ENCODE measurements around the gene CRBN.
A peak's percentile ranks its signal among the peaks of the same experiment; 100 is the strongest.

The CRBN gene

DNA sequence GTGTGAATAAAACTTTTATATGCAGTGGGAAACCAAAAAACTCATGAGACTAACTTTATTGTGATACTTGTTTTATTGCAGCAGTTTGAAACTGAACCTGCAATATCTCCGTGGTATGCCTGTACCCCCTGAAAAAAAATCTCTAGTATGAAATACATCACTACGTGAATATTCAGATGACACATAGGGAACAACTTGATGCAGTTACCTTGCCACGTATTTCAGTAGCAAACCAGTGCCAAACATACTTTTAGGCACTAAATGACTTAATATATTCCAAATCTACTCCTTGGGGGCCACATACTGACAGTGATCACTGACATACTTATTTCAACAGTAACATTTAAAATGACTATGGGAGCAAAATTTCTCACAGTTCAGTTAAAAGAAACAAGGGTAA lies 13.8 kb downstream of the CRBN start:
- DNase-seq, result no peak

- DNase-seq, result no peak
Observed at GRCh38 chr3:3165241-3165640, 14.2 kb downstream of the CRBN start.

GRCh38 chr3:3160826-3161225 lies 18.7 kb downstream of the CRBN start:
- DNase-seq, result no peak

DNA sequence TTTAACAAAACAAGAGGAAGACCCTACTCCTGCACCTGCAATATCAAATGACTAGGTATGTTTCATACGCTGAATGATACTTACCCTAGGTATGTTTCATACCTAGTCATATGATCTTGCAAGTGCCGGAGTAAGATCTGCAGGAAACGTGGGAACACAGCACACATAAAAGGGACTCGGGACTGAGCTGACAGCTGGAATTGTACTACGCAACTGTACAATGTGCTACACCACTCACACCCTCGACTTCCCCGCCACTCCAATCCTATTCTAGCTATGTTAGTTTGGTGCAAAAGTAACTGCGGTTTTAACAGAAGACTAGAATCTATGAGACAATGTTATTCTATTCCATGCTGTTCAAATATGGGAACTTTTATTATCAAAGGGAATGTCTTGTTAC lies 22.0 kb downstream of the CRBN start:
- DNase-seq, result no peak

DNA sequence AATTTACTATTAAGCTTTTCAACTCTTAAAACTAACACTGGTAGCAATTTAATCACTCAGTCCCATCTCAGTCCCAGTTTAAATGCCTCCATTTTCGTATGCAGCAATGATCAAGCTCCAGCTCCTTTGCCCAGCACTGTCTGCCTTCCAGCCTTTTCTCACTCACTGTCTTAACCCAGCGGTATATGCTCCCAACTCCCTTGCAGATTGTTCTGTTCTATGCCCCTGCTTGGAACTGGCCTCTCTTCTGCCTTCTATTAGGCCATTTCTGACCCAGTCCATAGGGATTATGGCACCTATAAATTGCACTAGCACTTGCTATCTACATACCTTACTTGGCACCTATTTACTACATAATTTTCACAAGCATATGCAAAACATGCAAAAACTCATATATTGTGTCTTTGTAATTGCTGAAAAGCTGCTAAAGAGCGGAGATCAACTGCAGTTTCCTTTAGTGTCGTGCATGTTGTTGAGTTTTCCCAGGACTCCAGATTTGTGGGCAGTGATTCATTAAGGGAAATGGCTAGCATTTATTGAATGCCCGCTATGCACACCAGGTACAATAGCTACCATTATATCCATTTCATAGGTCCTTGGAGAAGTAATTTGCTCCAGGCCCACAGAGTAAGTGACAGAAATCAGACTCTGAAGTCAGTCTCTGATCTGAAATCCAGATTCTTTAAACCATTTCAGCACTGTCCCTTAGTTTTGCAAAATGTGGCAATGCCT lies 24.4 kb downstream of the CRBN start:
- no peak for DNase-seq

- no peak for DNase-seq
Observed at GRCh38 chr3:3151513-3151912, 28.0 kb downstream of the CRBN start.

- no peak for DNase-seq
Observed at GRCh38 chr3:3149560-3149959, 29.9 kb downstream of the CRBN start.

DNA sequence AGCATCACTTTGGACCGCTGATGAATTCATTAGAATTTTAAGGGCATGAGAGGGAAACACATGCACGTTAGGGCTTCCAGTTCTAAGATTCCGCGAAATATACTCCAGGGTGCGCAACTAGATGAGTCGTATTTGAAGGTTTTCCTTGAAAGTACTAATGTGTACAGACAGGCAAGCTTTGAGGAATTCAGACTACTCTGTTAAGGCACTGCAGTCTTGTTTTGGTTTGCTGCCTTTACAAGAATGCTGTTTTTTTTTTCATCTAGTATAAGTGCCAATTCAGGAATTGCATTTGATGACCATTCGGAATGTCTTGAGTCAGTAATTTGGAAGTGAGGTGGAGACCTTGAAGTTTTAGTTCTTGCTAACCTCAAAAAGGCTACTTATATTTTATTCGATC lies 33.7 kb downstream of the CRBN start:
- no peak for DNase-seq

DNA sequence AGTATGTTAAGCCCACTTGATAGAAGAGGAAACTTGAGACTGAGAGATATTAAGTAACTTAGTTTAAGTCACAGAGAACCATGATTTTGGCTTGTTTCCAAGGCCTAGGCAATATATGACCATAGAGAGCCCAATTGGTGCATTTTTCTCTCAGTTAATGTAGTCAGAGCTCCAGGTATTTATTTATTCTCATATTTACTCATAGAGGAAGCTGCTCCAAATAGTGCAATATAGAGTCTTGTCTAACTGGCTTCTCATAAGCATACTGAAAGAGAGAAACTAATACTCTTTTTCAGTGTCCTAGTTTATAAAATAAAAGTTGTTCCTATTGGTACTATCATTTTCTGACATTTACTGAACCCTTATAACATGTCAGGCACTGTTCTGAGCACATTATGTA lies 37.6 kb downstream of the CRBN start:
- DNase-seq, result no peak

DNA sequence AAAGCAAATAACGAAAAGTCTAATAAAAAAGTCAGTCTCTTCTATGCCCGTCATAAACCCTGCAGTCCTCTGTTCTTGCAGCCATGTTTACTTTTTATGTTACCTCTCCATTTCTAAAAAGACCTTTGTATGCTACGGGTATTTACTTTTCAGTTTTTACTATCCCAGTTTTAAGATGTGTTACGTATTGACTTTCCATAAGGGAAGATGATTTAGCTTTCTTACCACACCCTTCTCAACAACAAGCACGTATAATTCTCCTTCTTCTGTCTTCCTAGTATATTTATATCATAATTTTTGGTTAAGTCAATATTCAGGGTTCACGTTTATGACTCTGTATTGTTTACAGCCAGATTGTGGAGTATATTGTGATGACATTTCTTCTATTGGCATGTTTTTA lies 42.0 kb downstream of the CRBN start:
- DNase-seq, result no peak

GRCh38 chr3:3134750-3135448 lies 44.6 kb downstream of the CRBN start:
- DNase-seq, result no peak

DNA sequence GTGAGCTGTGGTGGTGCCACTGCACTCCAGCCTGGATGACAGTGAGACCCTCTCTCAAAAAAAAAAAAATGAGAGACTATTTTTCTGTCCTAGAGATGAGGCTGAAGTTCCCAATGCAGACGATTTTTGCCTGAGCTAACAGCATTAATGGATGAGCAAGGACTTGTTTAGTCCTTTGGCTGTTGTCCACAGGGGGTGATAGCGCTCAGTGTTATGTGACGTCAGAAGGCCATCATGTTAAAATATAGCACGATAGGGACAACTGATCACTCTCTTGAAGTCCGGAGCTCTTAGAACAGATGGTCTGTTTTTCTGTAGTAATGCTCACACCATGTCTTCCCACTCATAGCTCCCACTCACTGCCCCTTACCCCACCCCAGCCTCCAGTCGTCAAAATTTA lies 46.0 kb downstream of the CRBN start:
- no peak for DNase-seq

DNA sequence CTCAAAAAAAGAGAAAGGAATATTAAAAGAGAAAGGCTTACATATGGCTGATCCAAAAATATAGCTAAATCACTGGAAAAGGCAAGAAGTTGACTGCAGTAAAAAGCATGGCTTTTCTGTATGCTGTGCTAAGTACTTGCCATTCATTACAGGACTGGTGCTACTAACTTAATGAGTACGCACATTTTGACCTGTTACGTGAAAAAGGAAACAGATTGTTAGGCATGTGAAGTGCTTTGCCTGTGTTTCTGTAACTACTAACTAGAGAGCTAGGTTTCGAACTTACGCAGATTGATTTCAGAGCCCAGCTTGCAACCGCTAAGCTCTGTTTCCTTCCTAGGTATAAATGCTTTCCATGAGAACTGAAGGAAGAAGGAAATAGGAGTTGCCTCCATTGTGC lies 49.9 kb downstream of the CRBN start:
- no peak for DNase-seq

DNA sequence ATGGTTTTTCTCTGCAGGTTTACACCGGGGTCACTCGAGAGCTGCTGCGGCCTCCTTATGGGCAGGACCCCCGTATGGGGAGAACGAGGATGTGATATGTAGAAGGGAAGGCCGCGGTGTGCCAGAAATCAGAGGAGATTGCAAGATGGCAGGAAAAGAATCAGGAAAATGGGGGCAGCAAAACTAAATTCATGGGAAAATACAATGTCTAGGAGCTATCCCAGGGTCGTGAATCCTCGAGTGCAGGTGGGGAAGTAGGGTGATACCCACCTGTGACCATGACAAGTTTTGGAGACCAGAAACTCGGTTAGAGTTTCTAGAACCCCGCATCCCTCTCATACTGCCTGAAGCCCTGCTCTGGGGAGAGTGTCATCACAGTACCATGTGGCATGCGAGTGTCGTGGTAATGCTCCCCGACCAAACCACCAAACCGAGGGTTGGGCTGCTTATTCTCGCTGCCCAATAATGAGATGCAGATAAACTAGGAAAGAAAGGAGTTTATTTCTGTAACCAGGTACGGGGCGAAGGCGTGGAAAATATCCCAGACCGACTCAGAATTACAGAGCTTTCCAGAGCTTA lies 52.0 kb downstream of the CRBN start:
- no peak for DNase-seq

DNA sequence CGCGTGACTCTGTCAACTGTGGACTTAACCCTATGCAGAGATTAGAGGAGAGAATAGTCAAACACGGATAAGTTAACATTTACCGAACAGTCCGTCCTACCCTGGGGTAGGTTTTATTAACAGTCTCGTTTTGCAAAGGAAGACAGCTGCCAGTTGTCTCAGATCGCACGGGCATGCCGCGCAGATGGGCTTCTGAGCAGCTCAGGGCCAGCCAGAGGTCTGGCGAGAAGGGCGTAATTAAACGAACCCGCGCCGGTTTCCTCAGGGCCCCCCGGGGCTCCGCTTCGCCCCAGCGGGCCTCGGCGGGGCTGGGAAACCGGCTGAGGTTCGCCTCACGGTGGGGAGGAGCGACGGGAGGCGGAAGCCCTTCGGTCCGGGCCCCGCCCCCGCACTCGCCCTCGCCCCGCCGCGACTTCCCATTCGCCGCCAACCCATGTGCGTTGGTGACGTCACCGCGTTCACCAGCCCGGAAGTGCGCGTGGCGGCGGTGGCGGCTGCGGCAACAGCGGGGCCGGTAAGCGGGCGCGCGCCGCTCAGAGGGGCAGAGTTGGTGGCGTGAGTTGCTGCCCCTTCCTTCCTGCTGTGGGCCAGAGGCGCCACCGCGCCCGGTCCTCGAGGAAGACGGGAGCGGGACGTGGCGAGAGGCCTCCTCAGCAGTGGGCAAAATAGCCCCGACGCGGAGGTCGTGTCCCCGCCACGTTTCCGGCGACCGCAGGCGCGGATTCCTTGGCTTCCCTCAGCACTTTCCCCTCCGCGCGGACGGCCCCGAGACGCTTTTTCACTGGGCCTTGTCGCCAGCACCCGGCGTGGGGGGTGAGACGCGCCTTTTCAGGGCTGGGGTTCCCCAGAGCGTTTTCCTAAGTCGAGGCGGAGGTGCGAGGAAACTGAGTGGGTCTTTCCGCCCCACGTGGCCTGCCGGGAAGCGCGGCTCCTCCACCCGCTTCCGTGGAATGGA lies 52.7 kb downstream of the CRBN start, which contains the start of gene TRNT1:
TSS of gene TRNT1 (plus strand) at position 464 of the 955 bp plus-strand sequence. CDS start 2,101 bp downstream, outside the sequence.
- peak; percentile 79 for DNase-seq

- no peak for DNase-seq
Observed at GRCh38 chr3:3125977-3126376, 53.5 kb downstream of the CRBN start.

DNA sequence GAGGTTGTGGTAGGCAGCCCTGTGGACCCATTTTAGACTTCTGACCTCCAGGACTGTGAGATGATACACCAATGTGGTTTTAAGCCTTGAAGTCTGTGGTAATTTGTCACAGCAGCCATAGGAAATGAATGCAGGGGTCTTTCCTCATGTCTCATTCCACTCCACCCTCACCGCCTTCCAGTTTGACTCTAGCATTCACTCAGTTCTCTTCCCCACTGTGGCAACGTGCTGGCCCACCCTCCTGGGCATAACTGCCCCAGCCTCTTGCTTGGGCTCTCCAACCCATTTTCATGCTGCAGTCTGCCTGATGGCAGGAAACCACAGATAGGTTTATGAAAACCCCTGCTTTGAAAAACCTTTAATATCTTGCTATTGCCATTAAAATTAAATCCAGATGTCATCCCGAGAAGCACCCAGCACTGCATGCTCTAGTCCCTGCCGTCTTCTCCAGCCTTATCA lies 60.1 kb downstream of the CRBN start:
- no peak for DNase-seq

GRCh38 chr3:3117651-3118050 lies 61.8 kb downstream of the CRBN start:
- no peak for DNase-seq

DNA sequence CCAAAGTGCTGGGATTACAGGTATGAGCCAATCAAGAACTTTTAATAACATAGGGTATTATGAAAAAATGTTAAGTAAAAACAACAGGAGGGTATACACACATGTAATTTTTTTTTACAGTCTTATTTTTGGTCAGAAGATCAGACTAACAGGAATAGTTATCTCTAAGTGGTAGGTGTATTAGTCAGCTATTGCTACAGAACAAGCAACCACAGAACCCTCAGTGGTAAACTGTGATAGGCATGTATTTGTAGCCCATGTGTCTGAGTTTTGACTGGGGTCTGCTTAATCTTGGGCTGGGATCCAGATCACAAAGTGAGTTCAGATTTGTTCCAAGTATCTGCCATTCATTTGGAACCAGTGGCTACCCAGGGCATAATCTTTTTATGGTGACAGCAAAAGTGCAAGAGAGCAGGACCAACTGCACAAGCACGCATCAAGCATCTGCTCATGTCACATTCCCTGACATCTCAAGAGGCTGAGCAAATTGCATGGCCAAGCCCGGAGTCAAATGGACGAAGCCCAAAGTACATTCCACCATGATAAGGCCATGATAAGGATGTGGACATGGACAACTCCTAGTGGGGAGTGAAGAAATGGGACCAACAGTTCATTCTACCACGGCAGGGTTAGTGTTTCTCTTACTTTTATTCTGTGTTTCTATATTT lies 66.3 kb downstream of the CRBN start:
- DNase-seq, result no peak

DNA sequence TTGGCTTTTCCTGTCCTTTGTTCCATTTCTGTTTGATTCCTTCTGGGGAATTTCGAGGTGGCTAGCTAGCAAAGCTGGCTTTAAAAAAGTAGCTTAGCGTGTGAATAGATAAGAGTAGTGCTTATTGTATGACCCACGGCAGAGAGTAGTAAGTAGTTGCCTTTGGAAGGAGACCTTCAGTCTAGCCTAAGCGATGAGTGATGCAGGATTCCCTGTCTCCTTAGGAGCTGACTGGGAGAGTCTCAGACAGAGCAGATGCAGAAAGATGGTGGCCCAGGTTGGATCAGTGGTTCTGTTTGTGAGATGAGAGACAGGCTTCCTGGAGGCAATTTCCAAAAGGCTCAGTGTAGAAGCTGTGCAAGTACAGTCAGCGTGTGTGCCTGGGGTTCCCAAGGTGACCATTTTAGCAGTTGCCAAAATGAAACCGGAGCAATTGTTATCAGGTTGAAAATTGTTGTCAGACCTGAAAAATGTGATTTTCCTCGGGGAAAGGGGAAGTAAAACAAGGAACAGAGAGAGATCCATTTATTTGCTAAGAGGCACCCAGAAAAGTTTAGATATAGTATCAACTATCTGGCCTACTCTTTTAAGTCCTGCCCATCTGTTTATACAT lies 68.6 kb downstream of the CRBN start:
- DNase-seq, result no peak

GRCh38 chr3:3110299-3110630 lies 69.2 kb downstream of the CRBN start, which contains the start of gene IL5RA:
TSS of gene IL5RA (minus strand) at chr3:3110374. CDS start at chr3:3104984, 5,390 bp downstream.
- DNase-seq, result peak; percentile 15

Measured in COR-L47 (cell line).